ENCODE measurements around the gene SLC7A6OS.

SLC7A6OS gene

DNA sequence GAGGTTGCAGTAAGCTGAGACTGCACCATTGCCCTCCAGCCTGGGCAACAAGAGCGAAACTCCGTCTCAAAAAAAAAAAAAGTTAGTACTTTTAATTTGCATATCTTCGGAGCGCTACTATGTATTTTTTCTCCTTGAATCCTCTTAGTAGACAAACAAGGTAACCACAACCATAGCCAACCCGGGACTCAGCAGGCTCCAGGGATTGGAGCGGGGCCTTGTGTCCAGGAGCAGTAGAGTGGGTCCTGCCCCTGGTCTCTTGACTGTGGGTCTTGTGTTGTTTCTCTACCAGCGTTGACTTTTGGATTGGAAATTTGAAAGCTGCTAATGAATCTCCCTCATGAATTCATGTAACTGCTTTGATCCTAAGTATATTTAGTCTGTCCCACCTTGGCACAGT, 32.4 kb upstream of the SLC7A6OS start:
- H3K27me3 ChIP-seq (replicated peaks; ENCODE audit: control insufficient read depth, insufficient read depth, low read length), result no peaks in the 10 kb centered on the region
- TF ChIP-seq, protein P1, sequence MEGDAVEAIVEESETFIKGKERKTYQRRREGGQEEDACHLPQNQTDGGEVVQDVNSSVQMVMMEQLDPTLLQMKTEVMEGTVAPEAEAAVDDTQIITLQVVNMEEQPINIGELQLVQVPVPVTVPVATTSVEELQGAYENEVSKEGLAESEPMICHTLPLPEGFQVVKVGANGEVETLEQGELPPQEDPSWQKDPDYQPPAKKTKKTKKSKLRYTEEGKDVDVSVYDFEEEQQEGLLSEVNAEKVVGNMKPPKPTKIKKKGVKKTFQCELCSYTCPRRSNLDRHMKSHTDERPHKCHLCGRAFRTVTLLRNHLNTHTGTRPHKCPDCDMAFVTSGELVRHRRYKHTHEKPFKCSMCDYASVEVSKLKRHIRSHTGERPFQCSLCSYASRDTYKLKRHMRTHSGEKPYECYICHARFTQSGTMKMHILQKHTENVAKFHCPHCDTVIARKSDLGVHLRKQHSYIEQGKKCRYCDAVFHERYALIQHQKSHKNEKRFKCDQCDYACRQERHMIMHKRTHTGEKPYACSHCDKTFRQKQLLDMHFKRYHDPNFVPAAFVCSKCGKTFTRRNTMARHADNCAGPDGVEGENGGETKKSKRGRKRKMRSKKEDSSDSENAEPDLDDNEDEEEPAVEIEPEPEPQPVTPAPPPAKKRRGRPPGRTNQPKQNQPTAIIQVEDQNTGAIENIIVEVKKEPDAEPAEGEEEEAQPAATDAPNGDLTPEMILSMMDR (IDR thresholded peaks at IDR 0.05; ENCODE audit: insufficient read depth, low read length, poor library complexity, severe bottlenecking), result no peak
- peaks cover 40% of the 10 kb centered on the region for H3K36me3 ChIP-seq (ENCODE audit: control insufficient read depth, insufficient read depth, low read length)
- no peak for DNase-seq (ENCODE audit: extremely low read depth, insufficient read length)
- no peak overlapping the region for H3K4me3 ChIP-seq (replicated peaks; ENCODE audit: low read depth, low read length)

DNA sequence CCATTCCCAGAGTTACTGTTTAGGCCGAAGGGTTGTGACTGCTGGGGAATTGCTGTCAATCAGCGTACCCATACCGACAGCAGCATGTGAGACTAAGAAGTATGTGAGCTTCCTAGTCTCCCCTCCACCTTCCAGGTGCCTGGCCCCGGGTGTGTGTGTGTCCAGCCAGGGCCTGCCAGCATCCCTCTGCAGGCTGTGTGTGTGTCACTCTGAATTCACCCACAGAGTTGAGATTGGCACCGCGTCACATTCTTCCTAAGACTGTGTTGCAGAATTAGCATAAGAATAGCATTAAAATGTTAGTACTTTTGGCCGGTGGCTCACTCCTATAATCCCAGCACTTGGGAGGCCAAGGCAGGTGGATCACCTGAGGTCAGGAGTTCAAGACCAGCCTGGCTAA, 31.9 kb upstream of the SLC7A6OS start:
- peaks cover 44% of the 10 kb centered on the region for H3K36me3 ChIP-seq (ENCODE audit: control insufficient read depth, insufficient read depth, low read length)
- TF ChIP-seq, protein P1 (IDR thresholded peaks at IDR 0.05; ENCODE audit: insufficient read depth, low read length, poor library complexity, severe bottlenecking), result no peak

DNA sequence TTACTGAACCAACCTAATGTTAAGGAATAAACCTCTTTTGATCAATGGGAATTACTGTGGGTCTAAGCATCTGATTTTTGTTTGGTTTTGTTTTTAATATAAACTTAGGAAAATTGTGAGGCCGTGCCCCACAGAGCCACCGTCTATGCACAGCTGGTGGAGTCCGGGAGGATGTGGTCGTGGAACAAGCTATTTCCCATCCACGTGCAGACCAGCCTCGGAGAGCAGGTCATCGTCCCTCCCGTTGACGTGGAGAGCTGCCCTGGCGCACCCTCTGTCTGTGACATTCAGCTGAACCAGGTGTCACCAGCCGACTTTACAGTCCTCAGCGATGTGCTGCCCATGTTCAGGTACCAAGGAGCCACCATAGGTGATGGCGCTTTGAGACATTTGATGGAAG, 28.5 kb upstream of the SLC7A6OS start:
- peaks cover 34% of the 10 kb centered on the region for H3K36me3 ChIP-seq (ENCODE audit: control insufficient read depth, insufficient read depth, low read length)
- TF ChIP-seq, protein P1 (IDR thresholded peaks at IDR 0.05; ENCODE audit: insufficient read depth, low read length, poor library complexity, severe bottlenecking), result no peak

More for the DNA sequence above, 31.9 kb upstream of the SLC7A6OS start:
- no peaks in the 10 kb centered on the region for H3K27me3 ChIP-seq (replicated peaks; ENCODE audit: control insufficient read depth, insufficient read depth, low read length)
- H3K4me3 ChIP-seq (replicated peaks; ENCODE audit: low read depth, low read length), result no peak overlapping the region
- DNase-seq (ENCODE audit: extremely low read depth, insufficient read length), result no peak

DNA sequence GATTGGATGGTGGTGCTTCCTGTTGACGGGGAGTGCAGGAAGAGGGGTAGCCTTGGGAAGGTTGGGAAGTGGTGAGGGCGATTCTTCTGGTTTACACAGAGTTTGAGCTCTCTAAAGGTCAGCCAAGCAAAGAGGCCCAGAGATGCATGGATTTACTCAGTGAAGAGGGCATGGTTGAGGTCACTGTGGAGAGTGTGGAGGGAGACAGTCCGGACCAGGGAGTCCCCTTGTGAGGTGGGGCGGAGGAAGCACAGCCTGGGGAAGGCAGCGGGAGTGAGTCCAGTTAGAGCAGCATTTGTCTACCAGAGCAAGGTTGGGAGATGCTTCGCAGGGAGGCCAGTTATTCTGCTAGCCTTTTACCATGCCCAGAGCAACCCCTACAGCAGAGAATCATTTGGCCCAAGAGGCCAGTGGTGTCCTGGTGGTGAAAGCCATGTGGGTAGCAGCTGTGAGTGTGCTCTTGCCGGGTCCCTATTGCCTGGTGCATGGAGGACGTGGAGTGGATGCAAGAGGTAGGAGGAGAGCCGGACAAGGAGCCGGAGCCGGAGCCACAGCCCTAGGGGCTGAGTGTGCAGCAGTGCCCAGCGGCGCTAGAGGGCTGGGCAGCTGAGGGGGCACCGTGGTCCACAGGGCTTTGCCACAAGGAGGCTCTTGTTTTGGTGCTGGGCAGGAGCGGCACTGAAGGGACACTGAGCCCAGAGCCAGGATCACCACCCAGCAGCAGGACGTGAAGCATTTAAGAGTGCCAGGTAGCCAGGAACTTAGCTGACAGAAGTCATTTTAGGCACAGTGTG, 27.8 kb upstream of the SLC7A6OS start:
- H3K4me3 ChIP-seq (replicated peaks; ENCODE audit: low read depth, low read length), result no peak overlapping the region
- H3K27me3 ChIP-seq (replicated peaks; ENCODE audit: control insufficient read depth, insufficient read depth, low read length), result no peaks in the 10 kb centered on the region
- TF ChIP-seq, protein P1 (IDR thresholded peaks at IDR 0.05; ENCODE audit: insufficient read depth, low read length, poor library complexity, severe bottlenecking), result no peak
- DNase-seq (ENCODE audit: extremely low read depth, insufficient read length), result no peak
- H3K36me3 ChIP-seq (ENCODE audit: control insufficient read depth, insufficient read depth, low read length), result peaks cover 34% of the 10 kb centered on the region

More for the DNA sequence above, 28.5 kb upstream of the SLC7A6OS start:
- Histone ChIP-seq H3K4me3 (replicated peaks; ENCODE audit: low read depth, low read length) (no peak overlapping the region), H3K27me3 (replicated peaks; ENCODE audit: control insufficient read depth, insufficient read depth, low read length) (no peaks in the 10 kb centered on the region)
- no peak for DNase-seq (ENCODE audit: extremely low read depth, insufficient read length)

DNA sequence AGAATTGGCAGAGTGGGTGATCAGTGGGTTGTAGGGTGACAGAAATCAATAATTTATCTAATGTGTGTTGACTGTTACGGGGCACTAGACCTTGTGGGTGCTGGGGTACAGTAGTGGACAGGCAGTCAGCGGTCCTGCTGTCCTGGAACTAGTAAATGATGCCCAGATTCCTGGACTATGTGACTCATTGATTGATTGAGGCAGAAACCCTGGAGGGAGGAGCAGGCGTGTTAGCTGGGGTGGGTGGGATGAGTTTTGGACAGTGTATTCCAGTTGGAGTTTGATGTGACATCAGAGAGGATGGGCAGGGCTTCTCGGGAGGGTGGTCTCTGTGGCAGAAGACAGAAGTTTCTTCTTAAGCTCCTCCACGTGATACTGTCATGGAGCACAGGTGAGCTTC, 24.4 kb upstream of the SLC7A6OS start:
- Histone ChIP-seq H3K27me3 (replicated peaks; ENCODE audit: control insufficient read depth, insufficient read depth, low read length) (no peaks in the 10 kb centered on the region), H3K4me3 (replicated peaks; ENCODE audit: low read depth, low read length) (no peak overlapping the region), H3K36me3 (ENCODE audit: control insufficient read depth, insufficient read depth, low read length) (peaks cover 30% of the 10 kb centered on the region)
- TF ChIP-seq, protein P1 (IDR thresholded peaks at IDR 0.05; ENCODE audit: insufficient read depth, low read length, poor library complexity, severe bottlenecking), result no peak
- DNase-seq (ENCODE audit: extremely low read depth, insufficient read length), result no peak
